Retinal pigment epithelial cell (primary cell): Measurements from ENCODE around the gene STXBP1.
A peak's percentile ranks its signal among the peaks of the same experiment; 100 is the strongest.

Experiments
- DNase-seq: peaks from one replicate; pipeline ENCODE4 v3.0.0-alpha.2; 2010; ENCODE audit warnings: low read depth
- H3K4me3 ChIP-seq: 2 replicates; pipeline ENCODE4 v1.5.1; 2011; ENCODE audit warnings: mild to moderate bottlenecking, low read length, control low read depth, moderate library complexity
- TF ChIP-seq, protein P1 (sequence below): conservative IDR thresholded peaks from 2 replicates; pipeline ENCODE4 v1.5.1; 2011; ENCODE audit warnings: low read depth, low read length, control low read depth, inconsistent platforms

STXBP1 gene

DNA sequence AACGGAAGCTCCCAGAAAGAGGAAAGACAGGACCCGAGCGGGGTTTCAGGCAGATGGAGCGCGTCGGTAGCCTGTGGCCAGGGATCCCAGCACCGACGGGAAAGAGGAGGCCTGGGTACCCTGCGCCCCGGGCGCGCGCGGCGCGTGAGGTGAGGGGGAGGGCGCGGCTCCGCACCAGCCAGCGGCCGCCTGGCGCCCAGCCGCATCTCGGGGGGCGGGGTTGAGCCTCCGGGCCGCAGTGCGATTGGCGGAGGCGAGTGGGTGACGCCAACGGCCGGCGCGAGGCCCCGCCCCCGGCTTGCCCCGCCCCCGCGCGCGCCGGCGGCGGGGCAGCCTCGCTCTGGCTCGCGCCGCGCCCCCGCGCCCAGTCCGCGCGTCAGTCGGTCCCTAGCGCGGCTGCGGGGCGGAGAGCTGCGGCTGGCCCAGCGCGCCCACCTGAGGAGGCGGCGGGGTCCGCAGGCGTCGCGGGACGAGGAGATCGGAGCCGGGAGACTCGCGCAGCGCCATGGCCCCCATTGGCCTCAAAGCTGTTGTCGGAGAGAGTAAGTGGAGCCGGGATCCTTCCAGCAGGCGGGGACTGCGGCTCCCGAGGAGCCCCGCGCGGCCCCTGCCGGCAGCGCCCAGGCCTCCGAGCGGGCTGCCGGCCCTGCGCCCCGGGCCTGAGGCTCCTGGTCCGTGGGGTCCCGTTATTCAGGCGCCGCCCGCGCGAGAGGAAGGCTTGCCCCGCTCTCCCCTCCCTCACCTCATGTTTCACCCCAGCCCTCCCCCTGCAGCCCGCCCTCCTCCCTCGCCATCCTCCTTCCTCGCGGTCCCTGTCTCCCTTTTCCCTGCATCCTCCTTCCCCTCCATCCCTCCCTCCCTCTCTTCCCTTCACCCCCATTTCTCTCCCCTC lies at the start of gene STXBP1:
Gene STXBP1 (plus strand): TSS at position 379 of the 892 bp plus-strand sequence. CDS start 127 bp downstream, at position 506.
- H3K4me3 ChIP-seq, result peak within 1 kb of the TSS; percentile 79
- no peak for DNase-seq
- TF ChIP-seq, protein P1, sequence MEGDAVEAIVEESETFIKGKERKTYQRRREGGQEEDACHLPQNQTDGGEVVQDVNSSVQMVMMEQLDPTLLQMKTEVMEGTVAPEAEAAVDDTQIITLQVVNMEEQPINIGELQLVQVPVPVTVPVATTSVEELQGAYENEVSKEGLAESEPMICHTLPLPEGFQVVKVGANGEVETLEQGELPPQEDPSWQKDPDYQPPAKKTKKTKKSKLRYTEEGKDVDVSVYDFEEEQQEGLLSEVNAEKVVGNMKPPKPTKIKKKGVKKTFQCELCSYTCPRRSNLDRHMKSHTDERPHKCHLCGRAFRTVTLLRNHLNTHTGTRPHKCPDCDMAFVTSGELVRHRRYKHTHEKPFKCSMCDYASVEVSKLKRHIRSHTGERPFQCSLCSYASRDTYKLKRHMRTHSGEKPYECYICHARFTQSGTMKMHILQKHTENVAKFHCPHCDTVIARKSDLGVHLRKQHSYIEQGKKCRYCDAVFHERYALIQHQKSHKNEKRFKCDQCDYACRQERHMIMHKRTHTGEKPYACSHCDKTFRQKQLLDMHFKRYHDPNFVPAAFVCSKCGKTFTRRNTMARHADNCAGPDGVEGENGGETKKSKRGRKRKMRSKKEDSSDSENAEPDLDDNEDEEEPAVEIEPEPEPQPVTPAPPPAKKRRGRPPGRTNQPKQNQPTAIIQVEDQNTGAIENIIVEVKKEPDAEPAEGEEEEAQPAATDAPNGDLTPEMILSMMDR, result no peak

DNA sequence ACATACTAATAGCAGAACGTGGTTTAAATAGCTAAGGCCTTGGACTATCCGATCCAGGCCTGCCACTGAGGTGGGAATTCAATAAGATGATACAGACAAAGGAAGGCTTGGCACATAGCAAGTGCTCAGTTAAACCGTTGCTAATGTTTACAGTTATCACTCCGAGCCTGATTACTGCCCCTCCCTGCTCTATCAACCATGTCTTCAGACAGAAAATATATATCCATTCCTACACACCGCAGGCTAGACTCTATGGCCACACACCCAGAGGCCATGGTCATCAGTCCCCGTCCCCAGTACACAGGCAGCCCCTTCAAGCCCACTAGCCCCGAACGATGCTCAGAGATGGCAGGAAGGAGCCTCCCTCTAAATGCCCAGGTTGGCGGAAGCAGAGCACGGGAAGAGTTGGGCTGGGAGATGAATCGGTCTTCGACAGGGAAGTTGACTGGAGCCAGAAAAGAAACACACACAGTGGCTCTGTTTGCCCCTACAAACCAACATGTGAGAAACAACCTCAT lies 49.7 kb upstream of the STXBP1 start:
- H3K4me3 ChIP-seq, result no peak overlapping the region
- DNase-seq, result no peak
- TF ChIP-seq, protein P1, result no peak

DNA sequence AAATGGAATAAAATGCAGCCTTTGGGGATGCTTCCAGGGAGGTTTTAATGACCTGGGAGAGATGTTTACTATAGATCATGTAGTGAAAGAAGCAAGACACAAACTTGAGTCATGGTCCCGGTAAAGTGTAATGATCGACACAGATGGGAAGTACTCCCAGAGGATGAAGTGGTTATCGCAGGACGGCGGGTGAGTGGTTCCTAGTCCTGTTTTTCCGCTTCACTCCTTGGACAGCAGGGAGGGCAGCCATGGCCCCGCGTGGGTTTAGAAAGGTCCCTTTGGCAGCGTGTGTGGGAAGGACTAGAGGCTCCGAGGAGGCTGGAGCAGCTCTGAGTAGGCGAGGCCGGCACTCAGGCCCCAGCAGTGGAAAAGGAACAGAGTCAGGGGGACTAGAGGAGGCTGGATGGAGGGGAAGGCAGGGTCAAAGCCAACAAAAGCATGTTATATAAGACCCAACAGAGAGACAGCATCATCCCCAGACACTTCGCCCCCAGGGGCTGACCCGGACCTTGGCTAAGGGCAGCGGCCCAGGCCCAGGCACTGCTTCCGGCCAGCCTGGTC lies 49.2 kb upstream of the STXBP1 start:
- TF ChIP-seq, protein P1, result no peak
- no peak for DNase-seq
- no peak overlapping the region for H3K4me3 ChIP-seq

DNA sequence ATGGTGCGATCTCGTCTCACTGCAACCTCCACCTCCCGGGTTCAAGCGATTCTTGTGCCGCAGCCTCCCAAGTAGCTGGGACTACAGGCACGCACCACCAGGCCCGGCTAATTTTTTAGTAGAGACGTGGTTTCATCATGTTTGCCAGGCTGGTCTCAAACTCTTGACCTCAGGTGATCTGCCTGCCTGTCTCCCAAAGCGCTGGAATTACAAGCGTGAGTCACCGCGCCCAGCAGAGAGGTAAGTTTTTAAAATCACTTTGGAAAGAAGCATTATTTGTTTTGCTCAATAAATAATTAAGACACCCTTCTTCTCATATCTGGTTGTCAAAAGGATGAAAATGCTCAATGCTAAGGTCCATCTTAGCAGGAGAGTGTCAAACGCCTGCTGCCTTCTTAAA lies 48.5 kb upstream of the STXBP1 start:
- no peak overlapping the region for H3K4me3 ChIP-seq
- no peak for DNase-seq
- TF ChIP-seq, protein P1, result no peak

DNA sequence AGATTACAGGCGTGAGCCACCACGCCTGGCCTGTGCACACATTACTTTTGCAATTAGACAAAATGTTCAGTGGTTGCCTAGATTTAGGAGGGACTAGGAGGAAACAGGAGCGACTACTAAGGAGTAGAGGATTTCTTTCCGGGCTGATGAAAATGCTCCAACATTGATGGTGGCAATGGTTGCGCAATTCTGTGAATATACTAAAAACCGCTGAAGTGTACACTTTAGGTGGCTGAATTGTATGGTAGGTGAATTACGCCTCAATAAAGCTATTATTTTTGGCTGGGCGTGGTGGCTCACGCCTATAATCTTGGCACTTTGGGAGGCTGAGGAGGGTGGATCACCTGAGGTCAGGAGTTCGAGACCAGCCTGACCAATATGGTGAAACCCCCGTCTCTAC lies 46.8 kb upstream of the STXBP1 start:
- TF ChIP-seq, protein P1, result no peak
- no peak for DNase-seq
- H3K4me3 ChIP-seq, result no peak overlapping the region

DNA sequence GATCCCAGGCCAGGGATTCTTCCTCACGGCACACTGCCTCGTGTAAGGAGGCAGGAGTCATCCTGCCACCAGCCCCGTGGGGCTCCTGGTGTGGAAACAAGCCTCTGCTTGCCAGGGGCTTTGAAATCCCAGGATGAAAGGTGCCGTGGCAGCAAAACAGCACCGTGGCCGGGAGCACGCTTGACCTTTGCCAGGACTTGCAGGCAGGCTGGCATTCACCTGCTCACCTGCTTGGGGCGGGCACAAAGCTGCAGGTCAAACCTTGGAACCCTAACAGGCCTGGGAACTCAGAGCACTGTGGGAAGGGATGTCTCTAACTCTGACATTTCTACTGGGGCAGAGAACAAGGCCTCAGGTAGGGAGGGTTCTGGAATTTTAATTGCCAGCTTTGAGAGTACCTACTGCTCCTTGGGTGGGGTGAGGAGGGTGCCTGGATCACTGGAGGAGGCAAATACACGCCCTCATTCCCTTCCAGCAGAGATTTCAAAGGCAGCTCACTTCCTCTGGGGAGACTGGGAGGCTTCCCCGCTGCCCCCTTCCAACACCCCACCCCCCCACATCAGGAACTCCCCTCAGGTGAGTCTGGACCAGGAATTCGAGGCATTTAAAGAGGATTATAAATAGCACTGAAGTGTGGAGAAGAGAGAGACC lies 45.6 kb upstream of the STXBP1 start:
- H3K4me3 ChIP-seq, result peak overlapping the region; percentile 81
- TF ChIP-seq, protein P1, result no peak
- DNase-seq, result no peak
